Measurements from ENCODE around the gene GRIK1.

Gene GRIK1

GRCh38 chr21:29737186-29737585 lies 202.6 kb downstream of the GRIK1 start:
- H3K36me3 ChIP-seq (ENCODE audit: insufficient read depth, low read length), result no peaks in the 10 kb centered on the region
- TF ChIP-seq, protein P1, sequence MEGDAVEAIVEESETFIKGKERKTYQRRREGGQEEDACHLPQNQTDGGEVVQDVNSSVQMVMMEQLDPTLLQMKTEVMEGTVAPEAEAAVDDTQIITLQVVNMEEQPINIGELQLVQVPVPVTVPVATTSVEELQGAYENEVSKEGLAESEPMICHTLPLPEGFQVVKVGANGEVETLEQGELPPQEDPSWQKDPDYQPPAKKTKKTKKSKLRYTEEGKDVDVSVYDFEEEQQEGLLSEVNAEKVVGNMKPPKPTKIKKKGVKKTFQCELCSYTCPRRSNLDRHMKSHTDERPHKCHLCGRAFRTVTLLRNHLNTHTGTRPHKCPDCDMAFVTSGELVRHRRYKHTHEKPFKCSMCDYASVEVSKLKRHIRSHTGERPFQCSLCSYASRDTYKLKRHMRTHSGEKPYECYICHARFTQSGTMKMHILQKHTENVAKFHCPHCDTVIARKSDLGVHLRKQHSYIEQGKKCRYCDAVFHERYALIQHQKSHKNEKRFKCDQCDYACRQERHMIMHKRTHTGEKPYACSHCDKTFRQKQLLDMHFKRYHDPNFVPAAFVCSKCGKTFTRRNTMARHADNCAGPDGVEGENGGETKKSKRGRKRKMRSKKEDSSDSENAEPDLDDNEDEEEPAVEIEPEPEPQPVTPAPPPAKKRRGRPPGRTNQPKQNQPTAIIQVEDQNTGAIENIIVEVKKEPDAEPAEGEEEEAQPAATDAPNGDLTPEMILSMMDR (conservative IDR thresholded peaks at IDR 0.05; ENCODE audit: low read length), result no peak
- TF ChIP-seq EZH2phosphoT487 (IDR thresholded peaks at IDR 0.05; ENCODE audit: borderline replicate concordance), result no peak
- H3K4me3 ChIP-seq (ENCODE audit: low read length, poor library complexity, severe bottlenecking), result no peak overlapping the region
- H3K4me2 ChIP-seq (ENCODE audit: low read depth, low read length, poor library complexity, severe bottlenecking), result no peak overlapping the region
- no peak overlapping the region for H3K9ac ChIP-seq (ENCODE audit: low read depth, low read length, poor library complexity, severe bottlenecking)
- H3K4me1 ChIP-seq (ENCODE audit: insufficient read depth, low read length, poor library complexity, severe bottlenecking), result no peaks in the 10 kb centered on the region
- H3F3A ChIP-seq (ENCODE audit: low read depth), result no peaks in the 10 kb centered on the region
- H3K9me2 ChIP-seq (replicated peaks; ENCODE audit: low read depth, low read length), result no peaks in the 10 kb centered on the region
- H3K27me3 ChIP-seq (ENCODE audit: insufficient read depth, low read length, poor library complexity, severe bottlenecking), result no peaks in the 10 kb centered on the region
- no peak overlapping the region for H2AFZ ChIP-seq (ENCODE audit: low read length)
- H3K9me3 ChIP-seq (ENCODE audit: insufficient read depth, low read depth, low read length), result 0 out of 2 replicates have a peak, but pooled peaks cover 3% of the 10 kb centered on the region
- H3K79me2 ChIP-seq (ENCODE audit: insufficient read depth, low read length), result no peaks in the 10 kb centered on the region
- H4K20me1 ChIP-seq (ENCODE audit: insufficient read depth, low read length, poor library complexity, severe bottlenecking), result no peaks in the 10 kb centered on the region

GRCh38 chr21:29730281-29730680 lies 209.5 kb downstream of the GRIK1 start:
- H3K4me2 ChIP-seq (ENCODE audit: low read depth, low read length, poor library complexity, severe bottlenecking), result no peak overlapping the region
- no peaks in the 10 kb centered on the region for H3K79me2 ChIP-seq (ENCODE audit: insufficient read depth, low read length)
- H3K9ac ChIP-seq (ENCODE audit: low read depth, low read length, poor library complexity, severe bottlenecking), result no peak overlapping the region
- H3K27me3 ChIP-seq (ENCODE audit: insufficient read depth, low read length, poor library complexity, severe bottlenecking), result no peaks in the 10 kb centered on the region
- H2AFZ ChIP-seq (ENCODE audit: low read length), result no peak overlapping the region
- no peaks in the 10 kb centered on the region for H3K4me1 ChIP-seq (ENCODE audit: insufficient read depth, low read length, poor library complexity, severe bottlenecking)
- H3K9me2 ChIP-seq (replicated peaks; ENCODE audit: low read depth, low read length), result no peaks in the 10 kb centered on the region
- no peak for TF ChIP-seq EZH2phosphoT487 (IDR thresholded peaks at IDR 0.05; ENCODE audit: borderline replicate concordance)
- TF ChIP-seq, protein P1 (conservative IDR thresholded peaks at IDR 0.05; ENCODE audit: low read length), result no peak
- no peak overlapping the region for H3K4me3 ChIP-seq (ENCODE audit: low read length, poor library complexity, severe bottlenecking)
- 0 out of 2 replicates have a peak, but pooled peaks cover 2% of the 10 kb centered on the region for H3K9me3 ChIP-seq (ENCODE audit: insufficient read depth, low read depth, low read length)
- no peaks in the 10 kb centered on the region for H4K20me1 ChIP-seq (ENCODE audit: insufficient read depth, low read length, poor library complexity, severe bottlenecking)
- no peaks in the 10 kb centered on the region for H3K36me3 ChIP-seq (ENCODE audit: insufficient read depth, low read length)
- no peaks in the 10 kb centered on the region for H3F3A ChIP-seq (ENCODE audit: low read depth)

DNA sequence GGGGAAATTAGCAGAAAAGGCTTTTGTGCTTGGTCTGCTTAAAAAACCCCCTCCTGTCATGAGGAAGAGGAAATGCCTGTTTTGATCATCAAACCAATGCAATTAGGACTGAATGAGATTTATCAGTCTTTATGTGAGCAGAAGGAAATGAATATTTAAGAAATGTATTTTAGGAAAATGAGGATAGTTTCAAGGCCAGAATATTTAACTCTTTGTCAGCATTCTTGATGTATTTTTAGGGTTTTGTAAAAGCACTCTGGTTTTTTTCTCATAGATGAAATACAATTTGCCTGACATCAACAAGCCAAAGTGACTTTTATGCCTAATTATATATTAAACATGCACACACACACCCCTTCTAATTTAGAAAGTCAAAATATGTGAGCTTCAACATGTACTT lies 213.8 kb downstream of the GRIK1 start:
- H2AFZ ChIP-seq (ENCODE audit: low read length), result no peak overlapping the region
- TF ChIP-seq EZH2phosphoT487 (IDR thresholded peaks at IDR 0.05; ENCODE audit: borderline replicate concordance), result no peak
- TF ChIP-seq, protein P1 (conservative IDR thresholded peaks at IDR 0.05; ENCODE audit: low read length), result no peak
- H3K4me3 ChIP-seq (ENCODE audit: low read length, poor library complexity, severe bottlenecking), result no peak overlapping the region

More for the DNA sequence above, 213.8 kb downstream of the GRIK1 start:
- Histone ChIP-seq H3K4me1 (ENCODE audit: insufficient read depth, low read length, poor library complexity, severe bottlenecking) (no peaks in the 10 kb centered on the region), H3K9ac (ENCODE audit: low read depth, low read length, poor library complexity, severe bottlenecking) (no peak overlapping the region), H3K36me3 (ENCODE audit: insufficient read depth, low read length) (no peaks in the 10 kb centered on the region), H3K4me2 (ENCODE audit: low read depth, low read length, poor library complexity, severe bottlenecking) (no peak overlapping the region), H3K27me3 (ENCODE audit: insufficient read depth, low read length, poor library complexity, severe bottlenecking) (no peaks in the 10 kb centered on the region), H3K9me3 (ENCODE audit: insufficient read depth, low read depth, low read length) (no peaks in the 10 kb centered on the region), H3F3A (ENCODE audit: low read depth) (no peaks in the 10 kb centered on the region), H3K9me2 (replicated peaks; ENCODE audit: low read depth, low read length) (no peaks in the 10 kb centered on the region), H4K20me1 (ENCODE audit: insufficient read depth, low read length, poor library complexity, severe bottlenecking) (no peaks in the 10 kb centered on the region), H3K79me2 (ENCODE audit: insufficient read depth, low read length) (no peaks in the 10 kb centered on the region)

All from Loucy (cell line).